Activated CD8-positive, alpha-beta memory T cell treated with anti-CD3 and anti-CD28 coated beads for 1 hour (primary cell): Measurements from ENCODE around the gene FAM222B.
"Not testable (repeated sequence)": the region's sequence is repeated elsewhere in the genome, so short reads cannot be mapped to it uniquely, and the experiment has no call there.

Experiments
- DNase-seq, 2 donors: peaks; one replicate each; pipeline ENCODE4 v3.0.0-alpha.2; 2020; ENCODE audit warnings: low read depth in 1 of 2; ENCODE audit errors: extremely low read depth in 1 of 2

FAM222B gene

GRCh38 chr17:28842282-28843012 lies at the start of gene FAM222B:
Gene FAM222B, minus strand, starts transcription at chr17:28842790. Its CDS starts 76,123 bp downstream, at chr17:28766667.
- peak; percentile 44 to 78 for DNase-seq

DNA sequence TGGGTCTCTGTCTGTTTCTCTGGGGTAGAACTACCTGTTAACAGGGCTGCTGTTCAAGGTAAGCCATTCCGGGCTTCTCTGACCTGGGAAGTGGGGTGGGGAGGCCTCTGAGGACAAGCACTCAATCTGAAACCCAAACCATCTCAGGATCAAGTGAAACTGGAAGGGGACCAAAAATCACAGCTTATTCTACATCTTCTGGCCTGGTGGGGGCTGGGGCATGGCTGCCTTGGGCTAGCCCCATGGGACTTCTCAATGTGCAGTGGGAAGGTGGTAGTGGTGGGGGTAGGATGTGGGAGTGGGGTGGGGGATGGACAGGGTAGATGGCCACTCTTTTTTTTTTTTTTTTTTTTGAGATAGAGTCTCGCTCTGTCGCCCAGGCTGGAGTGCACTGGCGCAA lies 49.4 kb upstream of the FAM222B start:
- DNase-seq: no peak

DNA sequence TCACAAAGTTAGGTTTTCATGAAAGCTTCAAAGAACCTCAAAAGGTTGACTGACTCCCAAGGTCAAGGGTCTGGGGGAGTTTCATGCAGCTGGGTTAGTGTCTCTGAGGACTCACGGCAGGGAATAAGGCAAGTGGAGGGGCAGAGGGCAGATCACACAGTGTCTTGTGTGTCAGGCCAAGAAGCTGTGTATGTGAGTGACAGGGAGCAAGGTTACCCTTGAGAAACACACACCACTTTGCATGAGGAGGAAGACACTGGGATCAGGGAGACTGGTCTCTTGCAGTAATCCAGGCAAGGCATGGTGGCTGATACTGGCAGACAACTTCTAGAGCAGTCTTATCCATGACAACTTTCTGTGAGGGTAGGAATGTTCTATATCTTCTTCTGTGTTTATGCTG lies 48.6 kb upstream of the FAM222B start:
- DNase-seq: no peak

DNA sequence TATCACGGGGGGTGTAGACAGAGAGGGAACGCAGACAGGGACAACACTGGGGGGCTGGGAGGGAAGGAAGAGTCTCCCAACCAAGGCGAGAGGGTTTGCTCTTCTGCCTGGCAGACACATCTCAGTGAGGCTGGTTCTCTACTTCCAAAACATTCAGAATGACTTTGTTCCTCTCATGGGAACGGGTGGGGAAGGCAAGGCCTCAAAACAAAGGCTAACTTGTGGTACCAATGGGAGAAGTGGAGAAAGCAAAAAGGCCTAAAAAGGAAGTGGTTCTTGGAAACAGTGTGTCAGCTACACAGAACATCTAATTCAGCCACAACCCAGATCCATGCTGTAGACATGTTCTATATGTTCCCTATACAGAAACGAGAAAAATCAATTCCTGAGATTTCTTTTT lies 47.4 kb upstream of the FAM222B start:
- DNase-seq: no peak

- no peak for DNase-seq
Measured at GRCh38 chr17:28888832-28889231, 46.2 kb upstream of the FAM222B start.

DNA sequence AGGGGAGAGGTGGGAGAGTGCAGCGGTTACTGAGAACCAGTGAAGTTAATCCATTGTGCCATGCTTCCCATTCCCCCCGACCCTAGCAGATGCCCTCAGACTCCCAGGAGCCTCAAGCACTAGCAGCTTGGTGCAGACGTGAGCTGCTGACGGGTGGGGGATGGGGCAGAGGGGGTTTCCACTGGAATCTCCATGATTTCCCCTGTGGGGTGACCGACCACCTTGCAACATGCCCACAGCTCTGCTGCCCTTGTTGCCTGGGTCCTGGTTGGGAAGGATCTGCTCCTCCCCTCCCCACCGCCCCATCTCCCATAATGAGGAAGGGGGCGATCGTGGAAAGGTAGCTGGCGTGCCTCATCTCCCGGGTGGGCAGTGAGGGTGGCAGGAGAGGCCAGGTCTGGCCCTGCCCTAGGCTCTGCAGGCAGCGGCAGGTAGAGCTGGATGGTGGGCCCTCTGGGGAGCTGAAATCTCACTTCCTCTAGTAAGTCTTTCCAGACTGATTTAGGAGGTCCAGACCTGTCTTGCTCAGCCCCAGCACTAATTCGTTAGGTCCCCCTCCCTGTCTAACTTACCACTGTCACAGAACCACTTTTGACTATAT lies 45.4 kb upstream of the FAM222B start:
- DNase-seq: no peak

- no peak for DNase-seq
Measured at GRCh38 chr17:28885951-28886350, 43.4 kb upstream of the FAM222B start.

GRCh38 chr17:28885363-28885762 lies 42.8 kb upstream of the FAM222B start:
- no peak for DNase-seq

DNA sequence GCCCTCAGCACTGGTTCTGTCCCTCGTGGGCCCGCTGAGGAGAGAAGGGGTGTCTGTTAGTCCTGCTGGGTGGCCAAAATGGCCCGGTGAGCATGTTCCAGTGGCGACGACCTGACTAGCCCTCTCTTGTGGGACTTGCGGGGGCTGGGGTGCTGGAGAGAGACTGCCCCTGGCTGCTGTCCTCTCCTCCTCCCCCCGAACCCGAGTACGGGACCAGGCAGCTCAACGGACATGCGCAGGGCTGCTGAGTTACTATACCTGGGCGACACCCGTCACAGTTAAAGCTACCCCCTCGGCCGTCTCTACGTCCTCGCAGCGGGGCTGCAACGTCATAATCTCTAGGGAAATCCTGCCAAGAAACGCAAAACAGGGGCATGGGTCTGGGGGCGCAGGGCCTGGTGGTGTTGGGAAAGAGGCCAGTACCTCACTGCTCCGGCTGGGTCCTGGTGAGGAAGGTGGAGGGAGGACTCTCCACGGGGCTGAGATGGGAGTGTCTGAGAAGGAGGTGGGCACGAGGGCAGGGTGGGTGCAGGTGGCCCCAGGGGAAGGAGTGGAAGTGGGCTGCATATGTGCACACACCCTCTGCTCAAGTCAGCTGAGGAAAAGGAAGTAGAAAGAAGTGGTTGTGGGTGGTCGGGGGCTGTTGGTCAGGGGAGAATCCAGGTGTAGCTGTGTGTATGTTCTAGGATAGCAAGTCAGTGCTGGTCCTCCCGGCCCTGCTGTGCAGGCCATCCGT lies 41.5 kb upstream of the FAM222B start:
- no peak for DNase-seq

GRCh38 chr17:28882154-28882895 lies 39.7 kb upstream of the FAM222B start:
- no peak for DNase-seq

GRCh38 chr17:28881533-28882056 lies 39.0 kb upstream of the FAM222B start:
- DNase-seq: no peak

- DNase-seq: no peak
Measured at GRCh38 chr17:28880572-28880945, 38.0 kb upstream of the FAM222B start.

GRCh38 chr17:28879886-28880571 lies 37.4 kb upstream of the FAM222B start:
- no peak for DNase-seq

DNA sequence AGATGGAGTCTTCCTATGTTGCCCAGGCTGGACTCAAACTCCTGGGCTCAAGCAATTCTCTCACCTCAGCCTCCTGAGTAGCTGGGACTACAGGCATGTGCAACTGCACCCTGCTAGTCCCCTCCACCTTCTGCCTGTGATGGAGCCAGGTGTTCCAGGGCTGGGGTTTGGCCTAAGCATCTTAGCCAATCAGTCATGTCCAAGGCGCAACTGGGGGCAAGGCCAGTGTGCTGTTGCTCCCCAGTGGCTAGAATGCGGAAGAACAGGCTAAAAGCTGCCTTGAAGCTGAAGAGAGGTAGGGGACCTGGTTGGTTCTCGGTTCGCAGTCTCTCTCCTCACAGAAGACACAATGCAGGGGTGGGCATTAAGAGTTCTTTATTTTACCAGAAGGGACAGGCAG lies 36.4 kb upstream of the FAM222B start:
- no peak for DNase-seq

- DNase-seq: no peak
Measured at GRCh38 chr17:28878158-28878910, 35.7 kb upstream of the FAM222B start.

DNA sequence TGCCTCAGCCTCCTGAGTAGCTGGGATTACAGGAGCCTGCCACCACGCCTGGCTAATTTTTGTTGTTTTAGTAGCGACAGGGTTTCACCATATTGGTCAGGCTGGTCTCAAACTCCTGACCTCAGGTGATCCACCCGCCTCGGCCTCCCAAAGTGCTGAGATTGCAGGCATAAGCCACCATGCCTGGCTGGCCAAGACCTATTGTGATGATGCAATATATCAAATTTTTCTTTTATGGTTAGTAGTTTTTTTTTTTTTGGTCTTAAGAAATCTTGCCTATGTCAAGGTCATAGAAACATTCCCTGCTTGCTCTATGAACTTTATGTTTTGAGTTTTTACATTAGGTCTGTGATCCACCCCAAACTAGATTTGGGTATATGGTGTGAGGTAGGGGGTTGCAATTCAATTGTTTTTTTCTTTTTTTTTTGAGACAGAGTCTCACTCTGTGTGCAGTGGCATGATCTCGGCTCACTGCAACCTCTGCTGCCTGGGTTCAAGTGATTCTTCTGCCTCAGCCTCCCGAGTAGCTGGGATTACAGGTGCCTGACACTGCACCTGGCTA lies 34.6 kb upstream of the FAM222B start:
- not testable (repeated sequence) for DNase-seq

GRCh38 chr17:28875848-28876550 lies 33.4 kb upstream of the FAM222B start:
- DNase-seq: no peak

GRCh38 chr17:28874750-28875149 lies 32.2 kb upstream of the FAM222B start:
- no peak for DNase-seq

- no peak for DNase-seq
Measured at GRCh38 chr17:28873839-28874238, 31.2 kb upstream of the FAM222B start.
